SU-DHL-6 (cell line): ENCODE data around the gene CYP3A7.

ENCODE experiments used
- EZH2phosphoT487 ChIP-seq: fragments of 200-600 bp; sonication (generic), shearing (Covaris generic); conservative IDR thresholded peaks from 2 replicates; pipeline ENCODE4 v1.6.1; 2018; ENCODE audit warnings: mild to moderate bottlenecking, antibody characterized with exemption, low read length, moderate library complexity, mixed read lengths
- TF ChIP-seq, protein P1 (sequence below): fragments of 200-600 bp; sonication (generic); IDR thresholded peaks from one replicate; pipeline ENCODE4 v1.5.1; 2017; ENCODE audit warnings: antibody characterized with exemption, mild to moderate bottlenecking, low read length, moderate library complexity; ENCODE audit not compliant: insufficient read depth, poor library complexity, severe bottlenecking

DNA sequence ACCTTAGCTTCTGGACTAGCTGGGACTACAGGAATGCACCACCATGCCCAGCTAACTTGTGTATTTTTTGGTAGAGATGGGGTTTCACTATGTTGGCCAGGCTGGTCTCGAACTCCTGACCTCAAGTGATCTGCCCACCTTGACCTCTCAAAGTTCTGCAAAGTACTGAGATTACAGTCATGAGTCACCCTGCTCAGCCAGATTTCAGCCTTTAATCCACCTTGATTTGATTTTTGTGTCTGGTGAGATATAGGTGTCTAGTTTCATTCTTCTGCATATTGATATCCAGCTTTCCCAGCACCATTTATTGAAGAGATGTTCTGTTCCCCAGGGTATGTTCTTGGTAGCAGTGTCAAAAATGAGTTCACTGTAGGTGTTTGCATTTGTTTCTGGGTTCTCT, 20.1 kb upstream of the CYP3A7 start:
- TF ChIP-seq, protein P1, sequence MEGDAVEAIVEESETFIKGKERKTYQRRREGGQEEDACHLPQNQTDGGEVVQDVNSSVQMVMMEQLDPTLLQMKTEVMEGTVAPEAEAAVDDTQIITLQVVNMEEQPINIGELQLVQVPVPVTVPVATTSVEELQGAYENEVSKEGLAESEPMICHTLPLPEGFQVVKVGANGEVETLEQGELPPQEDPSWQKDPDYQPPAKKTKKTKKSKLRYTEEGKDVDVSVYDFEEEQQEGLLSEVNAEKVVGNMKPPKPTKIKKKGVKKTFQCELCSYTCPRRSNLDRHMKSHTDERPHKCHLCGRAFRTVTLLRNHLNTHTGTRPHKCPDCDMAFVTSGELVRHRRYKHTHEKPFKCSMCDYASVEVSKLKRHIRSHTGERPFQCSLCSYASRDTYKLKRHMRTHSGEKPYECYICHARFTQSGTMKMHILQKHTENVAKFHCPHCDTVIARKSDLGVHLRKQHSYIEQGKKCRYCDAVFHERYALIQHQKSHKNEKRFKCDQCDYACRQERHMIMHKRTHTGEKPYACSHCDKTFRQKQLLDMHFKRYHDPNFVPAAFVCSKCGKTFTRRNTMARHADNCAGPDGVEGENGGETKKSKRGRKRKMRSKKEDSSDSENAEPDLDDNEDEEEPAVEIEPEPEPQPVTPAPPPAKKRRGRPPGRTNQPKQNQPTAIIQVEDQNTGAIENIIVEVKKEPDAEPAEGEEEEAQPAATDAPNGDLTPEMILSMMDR: no peak
- no peak for TF ChIP-seq EZH2phosphoT487
